GM19023 (cell line): Measurements from ENCODE around the gene UMODL1.

Experiments used
- ATAC-seq: cut with Tn5 transposase; IDR thresholded peaks from one replicate; pipeline ENCODE4 v1.9.1; 2021; ENCODE audit warnings: mild to moderate bottlenecking, moderate library complexity; ENCODE audit not compliant: unreplicated experiment

UMODL1 gene

GRCh38 chr21:42079008-42079938, 8.2 kb downstream of the UMODL1 start:
- no peak for ATAC-seq

GRCh38 chr21:42079939-42080787, 9.0 kb downstream of the UMODL1 start:
- ATAC-seq: no peak

DNA sequence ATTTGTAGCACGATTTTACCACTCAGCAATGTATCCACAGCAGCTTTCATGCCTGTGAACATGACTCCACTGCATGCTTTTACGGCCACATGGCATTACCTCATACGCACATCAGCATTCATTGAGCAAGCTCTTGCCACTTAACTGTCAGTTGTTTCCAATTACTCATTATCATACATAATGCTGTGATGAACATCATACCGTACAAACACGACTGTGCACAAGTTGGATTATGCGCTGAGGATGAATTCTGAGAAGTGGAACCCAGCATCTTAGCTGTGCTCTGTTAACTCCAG, 9.6 kb downstream of the UMODL1 start:
- no peak for ATAC-seq

DNA sequence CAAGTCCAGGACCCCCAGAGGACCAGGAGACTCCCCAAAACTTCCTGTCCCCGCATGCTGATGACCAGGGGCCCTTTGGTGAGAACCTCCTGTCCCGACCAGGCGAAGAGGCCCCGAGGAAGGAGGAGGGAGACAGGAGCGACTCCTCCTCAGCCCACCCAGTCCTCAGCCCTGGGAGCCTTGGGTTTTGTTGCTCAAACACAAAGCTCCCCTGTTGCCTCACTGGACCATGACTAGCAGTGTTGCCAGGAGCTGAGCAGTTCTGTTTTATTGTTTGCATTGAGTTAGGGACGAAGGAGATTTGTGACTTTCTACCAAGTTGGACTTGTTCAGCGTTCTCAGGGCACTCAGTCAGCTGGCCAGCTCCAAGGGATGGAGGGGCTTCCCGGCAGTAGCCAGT, 10.0 kb downstream of the UMODL1 start:
- no peak for ATAC-seq

- ATAC-seq: no peak
Observed at GRCh38 chr21:42081931-42082381, 10.8 kb downstream of the UMODL1 start.

GRCh38 chr21:42082501-42083360, 11.6 kb downstream of the UMODL1 start:
- ATAC-seq: no peak

DNA sequence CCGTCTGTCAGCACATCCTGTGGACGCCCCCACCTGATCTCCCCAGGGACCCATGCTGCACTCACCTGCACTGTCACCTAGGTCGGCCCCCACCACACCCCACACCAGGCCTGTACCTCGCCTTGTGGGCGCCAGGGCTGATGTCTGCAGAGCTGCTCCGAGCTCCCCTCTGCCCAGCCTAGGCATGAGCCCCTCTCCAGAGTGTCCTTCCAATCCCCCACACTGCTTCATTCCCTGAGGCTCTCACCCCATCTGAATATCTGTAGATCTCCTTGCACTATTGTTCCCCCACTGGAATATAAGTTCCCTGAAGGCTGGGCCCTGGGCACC, 12.2 kb downstream of the UMODL1 start:
- no peak for ATAC-seq

- ATAC-seq: no peak
Observed at GRCh38 chr21:42084079-42084478, 13.0 kb downstream of the UMODL1 start.

DNA sequence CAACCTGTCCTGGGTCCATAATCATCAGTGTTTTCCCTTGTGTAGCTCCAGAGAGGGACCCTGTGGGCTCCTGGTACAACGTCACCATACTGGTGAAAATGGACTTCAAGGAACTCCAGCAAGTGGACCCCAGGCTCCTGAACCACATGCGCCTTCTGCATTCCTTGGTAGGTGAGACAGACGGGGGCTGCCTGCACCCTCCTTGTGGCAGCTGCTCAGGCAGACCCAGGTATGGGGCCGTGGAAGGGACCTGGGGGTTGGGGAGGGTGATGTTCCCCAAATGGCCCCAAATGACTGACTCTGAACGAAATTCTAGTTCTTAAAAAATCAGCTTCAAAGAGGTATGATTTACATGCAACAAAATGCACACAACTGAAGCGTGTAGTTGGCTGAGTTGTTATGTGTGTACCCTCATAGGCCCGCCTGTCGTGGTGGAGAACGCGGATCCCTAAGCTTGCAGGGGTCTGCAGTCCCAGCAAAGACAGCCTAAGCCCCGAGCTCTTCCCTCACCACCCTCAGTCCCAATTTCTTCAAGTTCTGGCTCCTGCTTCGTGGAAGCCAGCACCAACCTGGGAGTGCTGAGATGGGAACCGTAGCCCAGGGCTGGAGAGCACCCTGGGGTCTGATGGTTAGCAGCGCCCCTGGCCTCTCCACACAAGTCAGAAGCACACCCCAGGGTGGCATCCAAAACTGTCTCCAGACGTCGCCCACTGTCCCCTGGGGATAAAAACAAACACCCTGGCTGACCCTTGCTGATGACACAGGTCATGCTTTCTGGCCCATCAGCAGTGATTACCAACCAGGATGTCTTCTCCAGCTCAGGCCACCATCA, 14.3 kb downstream of the UMODL1 start:
- ATAC-seq: no peak

GRCh38 chr21:42086969-42087368, 15.9 kb downstream of the UMODL1 start:
- ATAC-seq: no peak

GRCh38 chr21:42088148-42088547, 17.0 kb downstream of the UMODL1 start:
- no peak for ATAC-seq

- ATAC-seq: no peak
Observed at GRCh38 chr21:42088658-42089057, 17.5 kb downstream of the UMODL1 start.

DNA sequence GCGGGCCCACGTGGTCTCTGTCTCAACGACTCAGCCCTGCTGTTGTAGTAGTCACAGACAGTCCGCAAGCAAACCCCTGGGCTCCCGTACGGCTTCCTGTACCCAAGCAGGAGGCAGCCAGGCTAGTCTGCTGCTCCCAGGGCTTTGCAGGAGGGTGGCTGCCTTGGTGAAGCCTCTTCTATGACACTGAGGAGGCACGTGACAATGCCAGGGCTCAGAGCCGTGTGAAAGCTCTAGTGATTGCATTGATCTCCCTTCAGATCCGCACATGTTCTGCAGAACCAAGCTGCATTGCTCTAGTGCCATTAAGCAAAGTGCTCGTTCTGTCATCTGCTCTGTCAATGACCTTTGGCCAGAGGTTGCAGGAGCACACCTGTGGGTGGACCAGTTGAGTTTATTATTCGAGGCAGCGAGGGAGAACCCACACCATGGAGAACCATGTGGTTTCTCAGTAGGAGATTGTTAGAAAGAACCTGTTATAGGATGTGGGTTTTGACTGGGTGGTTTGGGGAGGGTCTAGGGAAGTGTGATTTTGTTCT, 18.0 kb downstream of the UMODL1 start:
- ATAC-seq: no peak

DNA sequence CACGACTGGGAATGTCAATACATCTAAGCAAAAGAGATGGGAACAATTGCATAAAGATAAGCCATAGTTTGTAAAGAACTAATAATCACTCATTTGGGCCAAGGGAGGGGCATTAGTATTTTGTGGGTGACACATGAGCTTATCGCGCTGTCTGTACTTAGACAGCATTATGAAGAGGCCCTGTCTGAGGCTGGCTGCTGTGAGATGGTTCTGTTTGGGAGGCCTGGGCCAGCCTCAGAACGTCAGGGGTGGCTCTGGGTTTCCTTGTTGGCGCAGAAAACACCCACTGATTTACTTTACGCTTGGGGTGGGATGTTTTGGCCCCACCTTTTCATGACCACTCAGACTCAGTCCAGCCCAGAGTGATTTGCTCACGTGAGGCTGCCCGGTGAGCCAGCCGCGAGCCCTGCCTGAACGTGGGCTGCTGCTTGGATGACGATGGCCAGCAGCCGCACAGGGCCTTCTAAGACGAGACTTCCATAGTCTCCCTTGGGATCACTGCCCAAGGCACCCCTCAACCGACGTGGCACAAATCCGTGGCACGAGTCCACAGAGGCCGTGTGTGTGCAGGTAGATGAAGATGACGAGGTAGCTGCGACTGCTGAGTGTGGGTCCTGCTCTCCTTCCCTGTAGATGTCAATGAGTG, 18.7 kb downstream of the UMODL1 start:
- no peak for ATAC-seq

DNA sequence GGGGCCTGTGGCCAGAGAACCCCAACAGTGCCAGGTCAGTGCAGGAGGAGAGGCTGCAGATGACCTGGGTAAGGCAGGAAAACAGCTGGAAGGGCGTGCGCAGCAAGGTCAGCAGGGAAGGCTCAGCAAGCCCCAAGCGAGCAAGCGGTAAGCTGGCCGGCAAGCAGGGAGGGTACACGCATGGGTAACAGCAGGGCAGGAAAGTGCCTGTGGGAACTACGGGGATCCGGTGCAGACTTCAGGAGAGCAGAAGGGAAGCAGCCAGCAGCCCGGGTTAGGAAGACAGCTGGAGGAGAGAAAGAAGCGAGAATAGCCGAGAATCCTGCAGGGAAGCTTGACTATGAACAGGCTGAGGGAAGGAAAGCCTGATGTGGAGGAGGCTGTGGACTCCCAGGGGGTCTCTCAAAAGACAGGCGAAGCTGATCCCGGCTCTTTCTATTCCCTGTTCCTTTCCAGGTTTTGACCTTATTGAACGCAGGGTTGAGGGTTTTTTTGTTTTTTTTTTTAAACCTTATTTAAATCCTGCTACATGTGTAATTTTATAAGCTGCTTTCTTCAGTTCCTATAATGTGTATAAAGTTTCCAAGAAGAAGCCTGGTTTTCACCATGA, 20.9 kb downstream of the UMODL1 start:
- ATAC-seq: no peak

- ATAC-seq: no peak
Observed at GRCh38 chr21:42092771-42093170, 21.7 kb downstream of the UMODL1 start.

DNA sequence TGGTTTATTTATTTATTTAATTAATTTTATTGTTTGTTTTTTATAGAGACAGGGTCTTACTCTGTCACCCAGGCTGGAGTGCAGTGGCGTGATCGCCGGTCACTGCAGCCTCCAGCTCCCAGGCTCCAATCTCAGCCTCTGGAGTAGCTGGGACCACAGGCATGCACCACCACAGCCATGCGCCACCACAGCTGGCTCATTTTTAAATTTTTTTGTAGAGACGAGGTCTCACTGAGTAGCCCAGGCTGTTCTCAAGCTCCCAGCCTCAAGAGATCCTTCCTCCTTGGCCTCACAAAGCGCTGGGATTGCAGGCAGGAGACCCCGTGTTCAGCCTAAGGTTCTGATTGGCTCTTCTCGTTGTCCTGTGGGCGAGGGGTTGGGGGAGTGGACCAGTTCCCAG, 22.1 kb downstream of the UMODL1 start:
- ATAC-seq: no peak

DNA sequence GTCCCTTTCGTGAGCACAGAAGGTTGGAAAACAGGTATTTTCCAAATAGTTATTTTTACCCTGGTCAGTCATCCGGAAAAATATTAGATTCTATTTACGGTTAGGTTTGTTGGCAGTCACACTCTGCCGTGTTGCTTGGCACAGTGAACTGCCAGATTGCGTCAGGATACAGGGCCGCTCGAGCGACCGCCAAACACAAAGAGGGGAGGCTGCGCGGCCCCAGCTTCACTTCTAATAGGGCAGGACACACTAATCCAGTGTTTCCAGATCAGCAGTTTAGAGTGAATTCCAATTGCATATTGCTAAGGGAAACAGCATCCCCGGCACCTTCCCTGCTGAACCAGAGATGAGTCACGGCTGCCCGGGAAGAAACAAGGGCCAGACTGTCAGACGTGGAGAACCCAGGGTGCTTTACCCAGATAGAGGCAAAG, 22.9 kb downstream of the UMODL1 start:
- no peak for ATAC-seq

- no peak for ATAC-seq
Observed at GRCh38 chr21:42094811-42095210, 23.7 kb downstream of the UMODL1 start.
